Endodermal cell (in vitro differentiated cells): Measurements from ENCODE around the gene CARD14. TPM values are rescaled to one million over a fixed set of nuclear protein-coding genes. Genes with fewer than 3 reads are reported as not detected.
"Not testable (repeated sequence)": the region's sequence is repeated elsewhere in the genome, so short reads cannot be mapped to it uniquely, and the experiment has no call there.

Experiments
- DNase-seq: peaks from one replicate; pipeline ENCODE4 v3.0.0-alpha.2; 2017
- H3K27ac ChIP-seq: 2 replicates; pipeline ENCODE4 v1.5.1; 2013; ENCODE audit warnings: mild to moderate bottlenecking, low read depth, low read length, moderate library complexity
- H3K27me3 ChIP-seq: 2 replicates; pipeline ENCODE4 v1.6.1; 2013; ENCODE audit warnings: mild to moderate bottlenecking, low read length, moderate library complexity; ENCODE audit not compliant: insufficient read depth, control insufficient read depth, poor library complexity, severe bottlenecking
- H3K36me3 ChIP-seq: 2 replicates; pipeline ENCODE4 v1.7.0; 2013; ENCODE audit warnings: mild to moderate bottlenecking, low read length, moderate library complexity; ENCODE audit not compliant: control insufficient read depth, insufficient read depth
- H3K4me1 ChIP-seq: one replicate; pipeline ENCODE4 v1.7.0; 2013; ENCODE audit warnings: low read length; ENCODE audit not compliant: control insufficient read depth, insufficient read depth
- H3K4me3 ChIP-seq: 2 replicates; pipeline ENCODE4 v1.5.1; 2013; ENCODE audit warnings: mild to moderate bottlenecking, low read length, moderate library complexity
- H3K9ac ChIP-seq: 2 replicates; pipeline ENCODE4 v1.6.1; 2013; ENCODE audit warnings: mild to moderate bottlenecking, low read length, moderate library complexity; ENCODE audit not compliant: poor library complexity, severe bottlenecking; ENCODE audit errors: extremely low read depth
- H3K9me3 ChIP-seq: 2 replicates; pipeline ENCODE4 v1.6.1; 2013; ENCODE audit warnings: mild to moderate bottlenecking, low read length, moderate library complexity; ENCODE audit not compliant: control insufficient read depth
- H3K27ac Mint-ChIP-seq: 2 replicates; pipeline ENCODE4 v1.8.0; 2020; ENCODE audit warnings: mixed read lengths
- H3K27me3 Mint-ChIP-seq: 2 replicates; pipeline ENCODE4 v1.8.0; 2021; ENCODE audit warnings: mild to moderate bottlenecking, mixed read lengths; ENCODE audit not compliant: insufficient read depth
- H3K36me3 Mint-ChIP-seq: 2 replicates; pipeline ENCODE4 v1.8.0; 2020; ENCODE audit warnings: low read depth, mixed read lengths
- H3K4me1 Mint-ChIP-seq: 2 replicates; pipeline ENCODE4 v1.8.0; 2020; ENCODE audit warnings: mixed read lengths
- H3K4me3 Mint-ChIP-seq: 2 replicates; pipeline ENCODE4 v1.8.0; 2020; ENCODE audit warnings: mild to moderate bottlenecking, moderate library complexity, mixed read lengths
- H3K9me3 Mint-ChIP-seq: 2 replicates; pipeline ENCODE4 v1.8.0; 2020; ENCODE audit warnings: mild to moderate bottlenecking, mixed read lengths
- CTCF ChIP-seq: fragments of 200-600 bp; sonication (generic); conservative IDR thresholded peaks from 2 replicates; pipeline ENCODE4 v1.5.0; 2021; ENCODE audit warnings: antibody characterized with exemption, mild to moderate bottlenecking
- WGBS, 2 experiments: methylation state at CpG; one replicate each; pipeline versions ENCODE4 v1.1.5 to v1.1.7; 2013; ENCODE audit warnings: missing lambda C conversion rate in 2 of 2, mixed read lengths in 1 of 2; ENCODE audit not compliant: insufficient coverage in 1 of 2, insufficient read length in 1 of 2; 5-methylcytosine and 5-hydroxymethylcytosine counted together
- total RNA-seq, 2 donors: library from RNA; stranded (reverse); fragmentation: NEBNext Ultra II Directional in 1 of 2; extraction: Animal tissue kit (Norgen Biotek cat#: 25700) in 1 of 2; gene quantifications; 2 replicates in 1 of 2; 3 replicates in 1 of 2; pipeline ENCODE4 v1.2.1, GENCODE V29; 2021

Gene CARD14
- total RNA-seq, 2 donors from 2014 or later: 0.31 TPM; not detected in 1

DNA sequence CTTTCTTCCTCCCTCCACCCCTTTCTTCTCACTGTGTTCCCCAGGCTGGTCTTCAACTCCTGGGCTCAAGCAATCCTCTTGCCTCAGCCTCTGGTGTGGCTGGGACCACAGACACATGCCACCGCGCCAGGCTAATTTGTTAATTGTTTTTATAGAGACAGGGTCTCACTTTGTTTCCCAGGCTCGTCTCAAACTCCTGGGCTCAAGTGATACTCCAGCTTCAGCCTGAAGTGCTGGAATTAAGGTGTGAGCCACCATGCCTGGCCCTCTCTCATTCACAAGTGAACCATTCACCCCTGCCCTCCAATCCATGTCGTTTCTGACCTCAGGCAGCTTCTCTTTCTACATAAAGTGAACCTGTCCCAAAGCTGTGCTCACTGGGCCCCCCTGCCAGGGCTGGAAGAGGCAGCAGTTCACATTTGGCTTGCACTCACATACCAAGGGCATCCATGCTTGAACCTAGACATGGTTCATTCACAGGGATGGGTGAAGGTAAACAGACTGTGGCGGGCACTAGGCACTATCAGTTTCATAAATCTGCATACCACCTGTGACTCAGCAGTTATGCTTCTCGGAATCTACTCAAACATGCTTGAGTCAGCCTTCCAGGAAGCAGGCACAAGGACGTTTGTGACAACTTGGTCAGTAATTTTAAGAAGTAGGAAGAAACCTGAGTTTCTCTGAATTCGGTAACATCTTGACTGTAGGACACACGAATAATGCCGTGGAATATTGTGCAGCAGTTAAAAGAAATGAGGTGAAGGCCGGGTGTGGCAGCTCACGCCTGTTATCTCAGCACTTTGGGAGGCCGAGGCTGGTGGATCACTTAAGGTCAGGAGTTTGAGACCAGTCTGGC, 84.8 kb downstream of the CARD14 start:
- Mint-ChIP-seq H3K27ac (peak overlapping the region; percentile 58), H3K4me3 (no peak overlapping the region), H3K27me3 (no peaks in the 10 kb centered on the region), H3K9me3 (no peaks in the 10 kb centered on the region), H3K36me3 (peaks cover 36% of the 10 kb centered on the region), H3K4me1 (peaks cover 18% of the 10 kb centered on the region)
- WGBS, 2 experiments: 91% methylated on average over 12 to 13 of the region's 13 CpGs
- Histone ChIP-seq H3K27me3 (no peaks in the 10 kb centered on the region), H3K27ac (no peak overlapping the region), H3K4me1 (peaks cover 7% of the 10 kb centered on the region), H3K9ac (no peak overlapping the region), H3K4me3 (no peak overlapping the region), H3K9me3 (no peaks in the 10 kb centered on the region), H3K36me3 (peaks cover 24% of the 10 kb centered on the region)
- TF ChIP-seq CTCF: no peak
- peak; percentile 49 for DNase-seq

DNA sequence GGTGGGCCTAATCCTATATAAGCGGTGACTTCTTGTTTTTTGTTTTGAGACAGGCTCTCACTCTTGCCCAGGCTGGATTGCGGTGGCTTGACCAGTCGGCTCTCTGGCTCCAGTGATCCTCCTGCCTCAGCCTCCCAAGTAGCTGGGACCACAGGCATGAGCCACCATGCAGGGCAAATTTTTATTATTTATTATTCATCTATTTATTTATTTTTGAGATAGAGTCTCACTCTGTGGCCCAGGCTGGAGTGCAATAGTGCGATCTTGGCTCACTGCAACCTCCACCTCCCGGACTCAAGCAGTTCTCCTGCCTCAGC, 86.2 kb downstream of the CARD14 start:
- H3K9ac ChIP-seq: no peak overlapping the region
- H3K4me1 Mint-ChIP-seq: peaks cover 20% of the 10 kb centered on the region
- DNase-seq: no peak
- TF ChIP-seq CTCF: no peak
- H3K36me3 ChIP-seq: peaks cover 18% of the 10 kb centered on the region
- H3K4me3 Mint-ChIP-seq: no peak overlapping the region
- H3K9me3 Mint-ChIP-seq: no peaks in the 10 kb centered on the region
- no peaks in the 10 kb centered on the region for H3K9me3 ChIP-seq
- no peaks in the 10 kb centered on the region for H3K27me3 ChIP-seq
- H3K27ac Mint-ChIP-seq: no peak overlapping the region
- no peaks in the 10 kb centered on the region for H3K27me3 Mint-ChIP-seq
- 94 to 100% methylated on average over 5 of the region's 5 CpGs for WGBS, 2 experiments
- no peak overlapping the region for H3K4me3 ChIP-seq
- H3K36me3 Mint-ChIP-seq: peaks cover 26% of the 10 kb centered on the region
- no peak overlapping the region for H3K27ac ChIP-seq
- H3K4me1 ChIP-seq: peaks cover 7% of the 10 kb centered on the region

DNA sequence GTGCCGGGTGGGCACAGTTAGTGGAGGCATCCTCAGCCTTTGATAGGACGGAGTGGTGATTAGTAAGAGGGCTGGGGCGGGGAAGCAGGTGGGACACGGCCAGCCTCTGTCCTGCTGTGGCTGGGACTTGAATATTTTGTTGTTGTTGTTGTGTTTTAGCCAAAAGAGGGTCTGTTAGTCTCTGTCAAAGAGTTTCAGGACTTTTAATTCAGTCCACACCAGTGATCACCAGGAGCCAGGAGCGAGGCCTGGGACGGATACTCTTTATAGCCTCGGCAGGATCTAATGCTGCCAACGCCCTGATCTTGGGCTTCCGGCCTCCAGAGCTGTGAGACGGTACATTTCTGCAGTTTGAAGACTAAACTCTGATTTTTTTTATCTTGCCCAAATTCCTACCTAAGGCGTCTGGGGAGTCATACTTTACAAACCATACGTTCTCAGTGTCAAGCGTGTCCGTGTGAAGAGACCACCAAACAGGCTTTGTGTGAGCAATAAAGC, 87.9 kb downstream of the CARD14 start:
- H3K36me3 Mint-ChIP-seq: peaks cover 15% of the 10 kb centered on the region
- H3K27ac Mint-ChIP-seq: peak overlapping the region; percentile 56
- Histone ChIP-seq H3K4me3 (no peak overlapping the region), H3K9ac (no peak overlapping the region), H3K4me1 (peaks cover 15% of the 10 kb centered on the region), H3K36me3 (peaks cover 12% of the 10 kb centered on the region), H3K27me3 (no peaks in the 10 kb centered on the region), H3K9me3 (no peaks in the 10 kb centered on the region), H3K27ac (peak overlapping the region; percentile 3)
- H3K4me3 Mint-ChIP-seq: no peak overlapping the region
- TF ChIP-seq CTCF: no peak
- DNase-seq: peak; percentile 78
- H3K9me3 Mint-ChIP-seq: no peaks in the 10 kb centered on the region
- WGBS, 2 experiments: 87 to 93% methylated on average over 8 to 14 of the region's 14 CpGs
- no peaks in the 10 kb centered on the region for H3K27me3 Mint-ChIP-seq
- peaks cover 31% of the 10 kb centered on the region for H3K4me1 Mint-ChIP-seq

GRCh38 chr17:80258296-80258695, 88.5 kb downstream of the CARD14 start:
- Mint-ChIP-seq H3K27ac (peak overlapping the region; percentile 56), H3K4me1 (peaks cover 31% of the 10 kb centered on the region), H3K36me3 (peaks cover 15% of the 10 kb centered on the region)
- H3K9ac ChIP-seq, H3K9me3 ChIP-seq, H3K27me3 ChIP-seq, H3K4me3 ChIP-seq, H3K36me3 ChIP-seq, H3K4me3 Mint-ChIP-seq, H3K27ac ChIP-seq, H3K9me3 Mint-ChIP-seq, H3K27me3 Mint-ChIP-seq: not testable (repeated sequence)
- WGBS, 2 experiments: 81 to 95% methylated on average over 2 of the region's 2 CpGs
- peak; percentile 60 for DNase-seq
- peaks cover 15% of the 10 kb centered on the region for H3K4me1 ChIP-seq
